NAMALWA (cell line): Measurements from ENCODE around the gene VRTN.
"Not testable (repeated sequence)": the region's sequence is repeated elsewhere in the genome, so short reads cannot be mapped to it uniquely, and the experiment has no call there.

Experiments used
- DNase-seq: peaks from one replicate; pipeline ENCODE4 v3.0.0-alpha.2; 2015; ENCODE audit warnings: low spot score

Gene VRTN

GRCh38 chr14:74348241-74348734, at the start of gene VRTN:
VRTN (plus strand) TSS chr14:74348471; CDS start chr14:74356784, 8,313 bp downstream.
- no peak for DNase-seq

GRCh38 chr14:74299061-74299545, 49.2 kb upstream of the VRTN start:
- no peak for DNase-seq

DNA sequence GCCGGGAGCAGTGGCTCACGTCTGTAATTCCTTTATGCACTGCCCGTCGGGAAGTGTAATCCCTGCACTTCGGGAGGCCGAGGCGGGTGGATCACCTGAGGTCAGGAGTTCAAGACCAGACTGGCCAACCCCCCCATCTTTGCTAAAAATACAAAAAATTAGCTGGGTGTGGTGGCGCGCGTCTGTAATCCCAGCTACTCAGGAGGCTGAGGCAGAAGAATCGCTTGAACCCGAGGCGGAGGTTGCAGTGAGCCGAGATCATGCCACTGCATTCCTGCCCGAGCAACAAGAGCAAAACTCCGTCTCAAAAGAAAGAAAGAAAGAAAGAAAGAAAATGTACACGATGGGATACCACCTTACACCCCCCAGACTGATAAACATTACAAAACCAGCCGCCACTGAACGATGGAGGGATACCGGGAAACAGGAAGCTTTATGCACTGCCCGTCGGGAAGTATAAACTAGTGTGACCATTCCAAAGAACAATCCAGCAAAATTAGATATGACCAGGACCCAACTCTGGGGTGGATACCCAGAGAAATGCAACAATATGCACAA, 46.6 kb upstream of the VRTN start:
- no peak for DNase-seq

- peak; percentile 75 for DNase-seq
Observed at GRCh38 chr14:74302152-74302628, 46.1 kb upstream of the VRTN start.

DNA sequence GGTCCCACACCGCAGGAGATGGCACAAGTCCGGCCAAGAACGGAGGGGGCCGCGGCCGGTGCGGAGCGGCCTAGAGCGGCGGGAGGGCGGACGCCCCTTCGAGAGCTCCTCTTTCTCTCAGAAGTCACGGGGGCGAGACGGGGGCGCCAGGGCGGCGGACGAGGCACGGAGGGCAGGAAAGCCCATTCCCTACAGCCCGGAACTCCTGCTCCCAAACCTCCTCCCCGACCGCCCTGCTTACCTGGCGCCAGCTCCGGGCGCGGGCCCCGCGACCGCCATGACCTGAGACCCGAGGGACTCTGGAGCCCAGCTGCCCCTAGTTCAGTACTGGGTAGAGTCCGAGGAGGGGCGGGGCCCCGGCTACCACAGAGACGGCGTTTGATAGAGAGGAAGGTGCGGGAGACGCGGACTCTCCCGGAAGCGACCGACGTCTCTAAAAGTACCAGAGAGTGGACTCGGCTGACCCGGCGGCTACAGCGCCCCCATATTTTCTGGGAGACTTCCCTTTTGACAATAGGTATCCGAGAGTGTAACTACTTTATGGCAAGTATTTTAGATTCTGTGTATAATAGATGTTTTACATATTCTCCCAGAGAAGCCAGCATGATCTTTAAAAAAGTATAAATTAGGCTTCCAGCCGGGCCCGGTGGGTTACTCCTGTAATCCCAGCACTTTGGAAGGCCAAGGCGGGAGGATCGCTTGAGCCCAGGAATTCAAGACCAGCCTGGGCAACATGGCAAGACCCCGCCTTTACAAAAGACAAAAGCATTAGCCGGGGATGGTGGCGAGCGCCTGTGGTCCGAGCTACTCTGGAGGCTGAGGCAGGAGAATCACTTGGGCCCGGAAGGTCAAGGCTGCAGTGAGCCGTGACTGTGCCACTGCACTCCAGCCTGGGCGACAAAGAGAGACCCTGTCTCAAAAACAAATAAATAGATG, 45.4 kb upstream of the VRTN start, which contains the start of gene ABCD4:
Gene ABCD4 (minus strand): TSS at position 301 of the 936 bp plus-strand sequence. CDS start 22 bp downstream, at position 279.
- peak; percentile 89 for DNase-seq

DNA sequence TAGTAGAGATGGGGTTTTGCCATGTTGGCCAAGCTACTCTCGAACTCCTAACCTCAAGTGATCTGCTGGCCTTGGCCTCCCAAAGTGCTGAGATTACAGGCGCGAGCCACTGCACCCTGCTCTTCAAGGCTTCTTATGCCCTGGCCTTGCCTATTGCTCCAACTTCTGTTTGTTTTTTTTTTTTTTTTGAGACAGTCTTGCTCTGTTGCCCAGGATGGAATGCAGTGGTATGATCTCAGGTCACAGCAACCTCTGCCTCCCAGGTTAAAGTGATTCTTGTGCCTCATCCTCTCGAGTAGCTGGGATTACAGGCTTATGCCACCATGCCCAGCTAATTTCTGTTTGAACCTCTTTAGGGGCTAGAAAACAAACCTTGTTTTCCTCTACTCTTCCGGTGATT, 39.6 kb upstream of the VRTN start:
- no peak for DNase-seq

DNA sequence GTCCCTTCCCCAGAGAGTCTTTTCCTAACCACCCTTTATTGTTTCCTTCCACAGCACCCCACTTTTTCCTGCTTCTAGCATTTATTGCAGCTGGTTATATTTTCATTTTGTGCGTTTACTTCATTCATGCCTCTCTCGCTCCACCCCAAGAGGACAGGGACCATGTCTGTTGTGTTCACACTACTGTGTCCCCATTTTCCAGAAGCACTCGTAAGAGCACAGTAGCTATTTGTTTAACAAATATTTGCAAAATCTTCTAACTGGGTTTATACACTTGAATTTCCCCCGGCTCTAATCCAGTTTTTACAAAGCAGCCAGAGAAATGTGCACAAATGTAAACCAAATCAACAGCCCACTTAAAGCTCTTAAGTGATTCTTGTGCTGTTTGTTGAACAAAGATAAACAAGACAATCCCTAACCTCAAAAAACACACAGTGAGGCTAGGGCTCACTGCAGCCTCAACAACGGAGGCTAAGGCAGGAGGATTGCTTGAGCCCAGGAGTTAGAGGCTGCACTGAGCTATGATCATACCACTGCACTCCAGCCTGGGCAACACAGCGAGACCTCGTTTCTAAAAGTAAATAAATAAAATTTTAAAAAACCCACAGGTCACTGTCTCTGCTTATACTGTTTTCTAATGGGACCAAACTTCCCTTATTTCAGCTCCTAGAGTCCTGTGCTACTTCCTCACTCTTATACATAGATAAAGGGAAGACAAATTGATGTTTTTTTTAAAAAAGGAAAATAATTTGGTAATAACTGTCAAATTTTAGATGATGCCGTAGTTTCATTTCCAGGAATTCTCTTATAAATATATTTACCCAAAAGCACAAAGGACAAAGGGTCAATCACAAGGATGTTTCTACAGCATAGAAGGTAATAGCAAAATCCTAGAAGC, 38.9 kb upstream of the VRTN start:
- no peak for DNase-seq

DNA sequence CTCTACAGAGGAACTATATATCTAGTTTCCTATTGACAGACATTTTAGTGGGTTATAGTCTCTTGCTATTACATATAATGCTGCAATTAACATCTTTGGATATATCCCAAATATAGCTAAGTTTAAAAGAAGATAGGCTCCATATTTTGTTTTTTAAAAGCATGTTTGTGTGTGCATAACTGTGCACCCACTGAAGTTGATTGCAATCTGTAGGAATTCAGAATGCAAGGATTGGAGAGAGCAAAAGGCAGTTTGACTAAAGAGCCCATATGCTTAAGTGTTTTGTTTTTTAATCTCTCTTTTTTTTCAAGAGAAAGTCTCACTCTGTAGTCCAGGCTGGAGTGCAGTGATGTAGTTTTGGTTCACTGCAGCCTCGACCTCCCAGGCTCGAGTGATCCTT, 36.1 kb upstream of the VRTN start:
- DNase-seq, result no peak

DNA sequence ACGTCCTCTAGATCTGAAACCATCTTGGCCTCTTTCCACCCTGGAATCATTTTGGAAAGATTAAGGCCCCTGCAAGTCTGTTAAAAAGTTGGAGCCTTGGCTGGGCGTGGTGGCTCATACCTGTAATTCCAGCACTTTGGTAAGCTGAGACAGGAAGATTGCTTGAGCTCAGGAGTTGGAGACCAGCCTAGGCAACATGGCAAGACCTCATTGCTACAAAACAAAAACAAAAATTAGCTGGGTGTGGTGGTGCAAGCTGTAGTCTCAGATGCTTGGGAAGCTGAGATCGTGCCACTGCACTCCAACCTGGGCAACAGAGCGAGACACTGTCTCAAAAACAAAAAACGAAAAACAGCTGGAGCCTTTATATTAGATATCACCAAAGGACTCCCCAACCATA, 34.7 kb upstream of the VRTN start:
- no peak for DNase-seq

- no peak for DNase-seq
Observed at GRCh38 chr14:74314576-74314975, 33.7 kb upstream of the VRTN start.

GRCh38 chr14:74324931-74325361, 23.3 kb upstream of the VRTN start:
- peak; percentile 42 for DNase-seq

DNA sequence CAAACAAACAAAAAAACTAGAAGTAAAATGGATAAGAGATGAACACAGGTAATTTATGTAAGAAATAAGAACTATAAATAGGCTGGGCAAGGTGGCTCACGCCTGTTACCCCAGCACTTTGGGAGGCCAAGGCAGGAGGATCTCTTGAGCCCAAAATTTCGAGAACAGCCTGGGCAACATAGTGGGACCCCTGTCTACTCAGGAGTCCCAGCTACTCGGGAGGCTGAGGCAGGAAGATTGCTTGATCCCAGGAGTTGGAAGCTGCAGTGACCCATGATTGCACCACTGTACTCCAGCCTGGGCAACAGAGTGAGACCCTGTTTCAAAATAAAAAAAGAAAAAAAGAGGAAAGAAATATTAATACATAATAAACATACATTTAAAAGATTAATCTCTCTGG, 22.8 kb upstream of the VRTN start:
- no peak for DNase-seq

GRCh38 chr14:74326369-74327152, 21.7 kb upstream of the VRTN start:
- no peak for DNase-seq

GRCh38 chr14:74329950-74330552, 18.2 kb upstream of the VRTN start:
- DNase-seq, result not testable (repeated sequence)

- DNase-seq, result no peak
Observed at GRCh38 chr14:74333909-74334308, 14.4 kb upstream of the VRTN start.

DNA sequence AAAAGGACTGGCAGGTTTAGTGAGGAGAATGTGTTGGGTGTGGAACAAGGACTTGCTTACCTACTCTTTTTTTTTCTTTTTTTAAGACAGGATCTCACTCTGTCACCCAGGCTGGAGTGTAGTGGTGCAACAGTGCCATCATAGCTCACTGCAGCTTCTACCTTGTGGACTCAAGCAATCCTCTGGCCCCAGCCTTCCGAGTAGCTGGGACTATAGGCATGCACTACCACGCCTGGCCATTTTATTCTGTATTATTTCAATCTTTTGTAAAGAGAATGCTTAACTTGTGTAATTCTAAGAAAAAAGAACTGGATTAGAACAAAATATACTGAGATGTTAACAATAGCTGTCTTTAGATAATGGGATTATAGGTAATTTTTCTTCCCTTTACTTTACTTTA, 1.9 kb upstream of the VRTN start:
- DNase-seq, result no peak

DNA sequence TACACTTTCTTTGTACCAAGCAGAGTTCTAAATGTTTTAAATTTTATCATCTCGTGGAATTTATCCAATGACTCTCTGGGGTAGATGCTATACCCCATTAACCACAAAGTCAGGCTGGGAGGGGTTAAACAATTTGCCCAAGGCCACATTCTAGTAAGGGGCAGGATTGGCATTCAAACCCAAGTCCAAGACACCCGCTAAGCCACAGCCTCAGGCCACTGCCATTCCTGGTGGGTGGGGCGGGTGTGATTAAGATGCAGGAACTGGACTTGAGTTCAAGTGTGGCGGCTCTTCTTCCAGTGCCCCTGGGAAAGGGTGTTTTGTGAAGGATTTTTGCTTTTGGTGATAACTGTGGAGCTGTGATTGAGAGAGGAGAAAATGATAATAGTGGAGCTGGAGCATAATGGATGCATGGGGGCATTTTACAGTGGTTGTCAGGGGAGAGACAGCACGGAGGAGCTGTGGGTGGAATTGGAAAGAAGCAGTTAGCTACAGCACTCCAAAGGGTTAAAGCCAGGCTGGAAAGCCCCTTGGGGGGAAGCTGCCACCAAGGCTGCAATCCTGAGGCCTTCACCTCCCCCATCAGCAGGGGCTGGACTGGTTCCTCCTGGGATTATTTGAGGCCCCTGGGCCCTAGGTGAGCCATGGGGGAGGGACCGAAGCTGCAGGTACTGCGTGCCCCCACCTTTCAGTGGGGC, 1.0 kb upstream of the VRTN start:
- DNase-seq, result no peak

DNA sequence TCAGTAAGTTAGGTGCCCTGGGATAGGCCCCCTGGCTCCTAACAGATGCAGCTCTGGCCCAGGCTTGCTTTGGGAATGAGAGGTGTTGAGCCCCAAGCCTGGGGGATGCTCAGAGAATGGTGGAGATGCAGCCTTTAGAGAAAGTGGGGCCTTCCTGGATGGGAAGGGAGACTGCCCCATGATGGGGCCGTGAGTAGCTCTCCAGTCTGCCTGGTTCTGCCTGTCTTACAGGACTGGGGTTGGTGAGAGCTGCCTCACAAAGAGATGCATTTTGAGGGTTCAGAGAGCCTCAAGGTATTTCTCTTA, 523 bp upstream of the VRTN start:
- no peak for DNase-seq

DNA sequence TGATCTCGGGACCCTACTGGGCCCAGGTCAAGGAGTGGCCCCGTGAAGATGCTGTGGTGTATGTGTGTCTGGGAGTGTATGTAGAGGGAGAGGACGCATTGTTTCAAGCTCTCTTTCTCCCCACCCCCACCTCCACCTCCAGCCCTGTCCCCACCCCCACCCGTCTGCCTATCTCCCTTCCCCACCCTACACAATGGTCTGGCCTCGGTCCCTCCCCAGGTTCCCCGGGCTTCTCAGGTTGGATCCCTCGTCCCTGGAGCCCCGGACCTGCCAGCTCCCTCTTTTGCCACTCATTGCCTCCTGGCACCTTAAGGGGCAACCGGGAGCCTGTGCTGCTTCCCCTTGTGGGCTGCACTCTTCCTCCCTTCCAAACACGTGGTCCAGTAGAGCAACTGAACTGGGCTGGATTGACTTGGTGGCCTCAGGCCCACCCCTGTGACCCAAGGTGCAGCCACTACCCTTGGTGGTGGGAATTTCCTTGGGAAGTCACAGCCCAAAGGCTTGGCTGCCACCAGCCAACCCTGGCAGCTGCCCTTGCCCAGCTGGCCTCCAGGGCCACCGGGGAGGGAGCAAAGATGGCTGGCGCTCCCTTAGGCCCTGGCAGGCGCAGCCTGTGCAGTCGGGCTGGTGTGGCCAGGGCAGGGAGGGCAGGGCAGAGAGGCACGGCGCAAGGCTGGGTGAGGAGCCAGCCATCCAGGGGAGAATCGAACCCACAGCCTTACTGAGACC, 628 bp downstream of the VRTN start:
- DNase-seq, result no peak
